CD4-positive, alpha-beta memory T cell (primary cell): ENCODE measurements around the gene MYH4. TPM values are rescaled to one million over a fixed set of nuclear protein-coding genes. Genes with fewer than 3 reads are reported as not detected.

Source experiments
- CTCF ChIA-PET: fragments of 350-600 bp; sonication (Branson Sonifier 250); formaldehyde crosslinking; loops from one replicate; lab custom pipeline; 2021; ENCODE audit warnings: inconsistent platforms; ENCODE audit not compliant: partially characterized antibody; lab: Charles Lee
- POLR2A ChIA-PET: fragments of 350-600 bp; sonication (Branson Sonifier 250); formaldehyde crosslinking; loops from one replicate; lab custom pipeline; 2021; ENCODE audit not compliant: partially characterized antibody; lab: Charles Lee
- DNase-seq, 5 donors: peaks; one replicate each; pipeline versions ENCODE4 v3.0.0 to v3.0.0-alpha.2; 2020 to 2022; ENCODE audit warnings: mixed read lengths in 1 of 5
- H3K27ac ChIP-seq: one replicate; pipeline ENCODE4 v1.7.0; 2013; ENCODE audit warnings: low read depth, low read length
- H3K27me3 ChIP-seq: 2 replicates; pipeline ENCODE4 v1.7.0; 2013; ENCODE audit warnings: mild to moderate bottlenecking, low read length, moderate library complexity; ENCODE audit not compliant: insufficient read depth
- H3K36me3 ChIP-seq: 2 replicates; pipeline ENCODE4 v1.7.0; 2013; ENCODE audit warnings: mild to moderate bottlenecking, low read length, moderate library complexity; ENCODE audit not compliant: insufficient read depth
- H3K4me1 ChIP-seq: 2 replicates; pipeline ENCODE4 v1.7.0; 2013; ENCODE audit warnings: mild to moderate bottlenecking, low read length, moderate library complexity; ENCODE audit not compliant: insufficient read depth
- H3K4me3 ChIP-seq, 2 donors: one replicate each; pipeline ENCODE4 v1.7.0; 2013; ENCODE audit warnings: low read length in 2 of 2, mild to moderate bottlenecking in 1 of 2
- H3K9me3 ChIP-seq, 2 donors: one replicate each; pipeline ENCODE4 v1.7.0; 2013; ENCODE audit warnings: low read length in 2 of 2, control low read depth in 1 of 2; ENCODE audit not compliant: control insufficient read depth in 1 of 2
- H3K27ac Mint-ChIP-seq, 7 donors: one replicate each; pipeline ENCODE4 v1.8.0; 2020 to 2021; ENCODE audit warnings: mixed read lengths in 7 of 7, mild to moderate bottlenecking in 6 of 7, inconsistent platforms in 3 of 7, moderate library complexity in 3 of 7
- H3K27me3 Mint-ChIP-seq, 2 donors: one replicate each; pipeline ENCODE4 v1.8.0; 2020 to 2021; ENCODE audit warnings: mixed read lengths in 2 of 2
- H3K36me3 Mint-ChIP-seq, 2 donors: one replicate each; pipeline ENCODE4 v1.8.0; 2020 to 2021; ENCODE audit warnings: mixed read lengths in 2 of 2, inconsistent platforms in 1 of 2, mild to moderate bottlenecking in 1 of 2
- H3K4me1 Mint-ChIP-seq, 4 donors: one replicate each; pipeline ENCODE4 v1.8.0; 2020 to 2021; ENCODE audit warnings: mixed read lengths in 4 of 4, mild to moderate bottlenecking in 1 of 4
- H3K4me3 Mint-ChIP-seq, 8 donors: one replicate each; pipeline ENCODE4 v1.8.0; 2020 to 2021; ENCODE audit warnings: mixed read lengths in 8 of 8, mild to moderate bottlenecking in 7 of 8, moderate library complexity in 6 of 8, inconsistent platforms in 3 of 8
- H3K9me3 Mint-ChIP-seq, 8 donors: one replicate each; pipeline ENCODE4 v1.8.0; 2020 to 2021; ENCODE audit warnings: mixed read lengths in 8 of 8, mild to moderate bottlenecking in 5 of 8, inconsistent platforms in 3 of 8, moderate library complexity in 1 of 8
- intact Hi-C: fragments of 100-400 bp; cut with micrococcal nuclease; formaldehyde crosslinking; loops from one replicate; pipeline ENCODE4 v1.15.1; 2023
- polyA plus RNA-seq, 2 donors: library from polyadenylated mRNA; unstranded; fragments of 300-500 nt; fragmentation: Illumina TruSeq; gene quantifications; one replicate each; pipeline ENCODE4 v1.2.3, GENCODE V29; 2021
- total RNA-seq, 2 experiments: library from RNA; stranded (reverse); gene quantifications; one replicate each; pipeline ENCODE4 v1.2.3, GENCODE V29; 2021

MYH4 gene
- total and polyA plus RNA-seq, 4 experiments from 2014 or later = not detected

DNA sequence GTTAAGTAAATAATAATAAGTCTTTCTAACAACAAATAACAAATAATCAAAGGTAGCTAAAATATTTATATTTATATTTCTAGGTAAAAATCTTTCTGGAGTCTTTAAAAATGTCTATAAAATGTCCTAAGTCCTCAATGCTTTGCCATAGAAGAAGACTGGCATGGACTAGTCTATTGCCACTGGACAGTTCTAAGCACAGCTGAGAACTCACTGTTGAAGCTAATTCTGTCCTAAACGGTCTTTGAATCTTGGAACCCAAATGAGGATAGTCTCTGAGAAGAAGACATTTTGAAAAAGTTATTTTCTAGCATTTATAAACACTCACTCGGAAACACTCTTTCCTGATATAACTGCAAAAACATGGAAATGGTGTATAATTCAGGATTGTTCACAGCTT is 48.1 kb downstream of the MYH4 start:
- Mint-ChIP-seq H3K4me3 (no peak overlapping the region), H3K9me3 (peaks cover 0 to 3% (median 0%) of the 10 kb centered on the region in 8 donors), H3K36me3 (no peaks in the 10 kb centered on the region), H3K4me1 (no peaks in the 10 kb centered on the region), H3K27ac (no peak overlapping the region), H3K27me3 (peaks cover 0 to 2% of the 10 kb centered on the region in 2 donors)
- intact Hi-C loops = no loop called here
- Histone ChIP-seq H3K27ac (no peak overlapping the region), H3K4me3 (no peak overlapping the region), H3K9me3 (no peaks in the 10 kb centered on the region), H3K36me3 (no peaks in the 10 kb centered on the region), H3K27me3 (no peaks in the 10 kb centered on the region), H3K4me1 (no peaks in the 10 kb centered on the region)
- CTCF ChIA-PET = interaction anchor here (0.7 kb wide), 1 partner anchor 17 kb away, joined by 3 read pairs; no protein-coding TSS in a partner anchor
- DNase-seq = no peak
- POLR2A ChIA-PET = no interaction called here

- Mint-ChIP-seq H3K27me3 (peaks cover 2 to 3% of the 10 kb centered on the region in 2 donors), H3K9me3 (peaks cover 0 to 3% (median 0%) of the 10 kb centered on the region in 8 donors), H3K27ac (no peak overlapping the region), H3K4me1 (no peaks in the 10 kb centered on the region), H3K4me3 (no peak overlapping the region), H3K36me3 (no peaks in the 10 kb centered on the region)
- Histone ChIP-seq H3K27ac (no peak overlapping the region), H3K9me3 (no peaks in the 10 kb centered on the region), H3K36me3 (no peaks in the 10 kb centered on the region), H3K27me3 (no peaks in the 10 kb centered on the region), H3K4me1 (no peaks in the 10 kb centered on the region), H3K4me3 (no peak overlapping the region)
- DNase-seq = no peak
- ChIA-PET POLR2A (no interaction called here), CTCF (no interaction called here)
- intact Hi-C loops = no loop called here
These were observed 48.5 kb downstream of the MYH4 start for GRCh38 chr17:10420811-10421210.

DNA sequence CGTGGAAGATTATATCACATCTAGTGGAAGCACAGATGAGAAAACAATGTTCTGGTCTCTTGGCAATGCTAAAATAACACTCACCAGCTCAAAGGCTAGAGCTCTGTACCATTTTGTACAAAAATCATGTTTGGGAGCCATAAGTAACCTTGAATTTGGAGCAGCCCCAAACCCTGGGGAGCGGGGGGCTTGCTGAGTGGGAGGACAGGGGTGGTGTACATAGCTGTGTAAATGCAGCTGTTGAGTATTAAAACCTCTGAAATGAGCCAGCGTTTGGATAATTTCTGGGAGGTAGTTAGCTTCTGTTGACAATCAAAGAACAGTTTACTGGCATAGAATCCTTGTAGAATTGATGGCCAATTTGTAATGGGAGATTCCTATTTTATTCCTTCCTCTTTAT is 51.9 kb downstream of the MYH4 start:
- Mint-ChIP-seq H3K4me3 (no peak overlapping the region), H3K4me1 (no peaks in the 10 kb centered on the region), H3K27ac (no peak overlapping the region), H3K27me3 (peaks cover 3 to 5% of the 10 kb centered on the region in 2 donors), H3K36me3 (no peaks in the 10 kb centered on the region), H3K9me3 (no peaks in the 10 kb centered on the region)
- no peak overlapping the region for H3K27ac ChIP-seq
- intact Hi-C loops = no loop called here
- no peak overlapping the region for H3K4me3 ChIP-seq
- no peak for DNase-seq
- no peaks in the 10 kb centered on the region for H3K27me3 ChIP-seq
- CTCF ChIA-PET = no interaction called here
- POLR2A ChIA-PET = no interaction called here
- H3K9me3 ChIP-seq = no peaks in the 10 kb centered on the region
- H3K4me1 ChIP-seq = no peaks in the 10 kb centered on the region
- no peaks in the 10 kb centered on the region for H3K36me3 ChIP-seq

DNA sequence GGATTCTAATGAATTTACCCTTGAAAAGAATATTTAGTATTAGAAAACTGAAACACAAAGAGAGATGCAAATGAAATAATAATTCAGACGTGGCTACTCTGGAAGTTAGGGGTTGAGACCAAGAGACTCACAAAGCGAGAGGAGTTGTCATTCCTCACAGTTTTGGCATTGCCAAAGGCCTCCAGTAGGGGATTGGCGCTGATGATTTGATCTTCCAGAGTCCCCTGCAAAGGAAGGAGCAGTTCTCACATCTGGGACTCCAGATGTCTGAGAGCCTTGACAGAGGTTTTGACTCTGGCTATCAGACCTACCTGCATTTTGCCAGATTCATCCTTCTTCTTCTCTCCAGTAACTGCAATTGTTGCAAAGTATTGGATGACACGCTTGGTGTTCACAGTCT is 54.2 kb downstream of the MYH4 start:
- intact Hi-C loops = no loop called here
- H3K27ac Mint-ChIP-seq = no peak overlapping the region
- CTCF ChIA-PET = no interaction called here
- no peak overlapping the region for H3K4me3 ChIP-seq
- H3K4me1 Mint-ChIP-seq = no peaks in the 10 kb centered on the region
- H3K36me3 ChIP-seq = no peaks in the 10 kb centered on the region
- POLR2A ChIA-PET = no interaction called here
- no peak overlapping the region for H3K27ac ChIP-seq
- H3K9me3 ChIP-seq = no peaks in the 10 kb centered on the region
- H3K9me3 Mint-ChIP-seq = no peaks in the 10 kb centered on the region
- no peaks in the 10 kb centered on the region for H3K36me3 Mint-ChIP-seq
- H3K4me3 Mint-ChIP-seq = no peak overlapping the region
- H3K27me3 ChIP-seq = no peaks in the 10 kb centered on the region
- no peaks in the 10 kb centered on the region for H3K4me1 ChIP-seq
- H3K27me3 Mint-ChIP-seq = peaks cover 3 to 5% of the 10 kb centered on the region in 2 donors
- no peak for DNase-seq

GRCh38 chr17:10403589-10403988 is 65.8 kb downstream of the MYH4 start:
- no peak overlapping the region for H3K27ac Mint-ChIP-seq
- CTCF ChIA-PET = interaction anchor here (1.2 kb wide), 1 partner anchor 18 kb away, joined by 3 read pairs; no protein-coding TSS in a partner anchor
- no peaks in the 10 kb centered on the region for H3K4me1 ChIP-seq
- DNase-seq = no peak
- POLR2A ChIA-PET = no interaction called here
- H3K27me3 Mint-ChIP-seq = peaks cover 2 to 6% of the 10 kb centered on the region in 2 donors
- H3K4me3 ChIP-seq = no peak overlapping the region
- H3K36me3 Mint-ChIP-seq = no peaks in the 10 kb centered on the region
- H3K4me3 Mint-ChIP-seq = no peak overlapping the region
- intact Hi-C loops = no loop called here
- no peaks in the 10 kb centered on the region for H3K36me3 ChIP-seq
- no peaks in the 10 kb centered on the region for H3K9me3 ChIP-seq
- no peaks in the 10 kb centered on the region for H3K4me1 Mint-ChIP-seq
- no peaks in the 10 kb centered on the region for H3K27me3 ChIP-seq
- H3K9me3 Mint-ChIP-seq = peaks cover 0 to 4% (median 0%) of the 10 kb centered on the region in 8 donors
- H3K27ac ChIP-seq = no peak overlapping the region

DNA sequence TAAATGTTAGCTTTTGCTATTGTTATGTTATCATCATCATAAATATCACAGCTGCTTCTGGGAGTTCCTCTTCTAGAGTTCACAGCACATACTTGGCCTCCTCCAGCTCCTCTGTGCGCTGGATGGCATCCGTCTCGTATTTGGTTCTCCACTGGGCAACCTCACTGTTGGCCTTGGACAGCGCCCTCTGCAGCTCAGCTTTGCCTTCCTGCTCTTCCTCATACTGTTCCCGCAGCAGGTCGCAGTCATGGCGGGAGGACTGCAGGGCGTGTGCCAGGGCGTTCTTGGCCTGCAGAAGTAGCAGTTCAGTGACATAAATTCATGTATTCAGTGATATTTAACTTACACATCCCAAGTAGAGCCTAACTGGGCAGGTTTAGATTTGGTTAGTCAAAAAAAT is 71.0 kb downstream of the MYH4 start:
- ChIA-PET CTCF (no interaction called here), POLR2A (no interaction called here)
- H3K9me3 ChIP-seq = no peaks in the 10 kb centered on the region
- Mint-ChIP-seq H3K4me3 (no peak overlapping the region), H3K27ac (no peak overlapping the region), H3K36me3 (no peaks in the 10 kb centered on the region), H3K9me3 (peaks cover 0 to 4% (median 0%) of the 10 kb centered on the region in 8 donors), H3K4me1 (no peaks in the 10 kb centered on the region), H3K27me3 (peaks cover 2 to 8% of the 10 kb centered on the region in 2 donors)
- intact Hi-C loops = no loop called here
- H3K36me3 ChIP-seq = no peaks in the 10 kb centered on the region
- H3K4me1 ChIP-seq = no peaks in the 10 kb centered on the region
- no peak overlapping the region for H3K27ac ChIP-seq
- H3K27me3 ChIP-seq = no peaks in the 10 kb centered on the region
- DNase-seq = no peak
- H3K4me3 ChIP-seq = no peak overlapping the region

DNA sequence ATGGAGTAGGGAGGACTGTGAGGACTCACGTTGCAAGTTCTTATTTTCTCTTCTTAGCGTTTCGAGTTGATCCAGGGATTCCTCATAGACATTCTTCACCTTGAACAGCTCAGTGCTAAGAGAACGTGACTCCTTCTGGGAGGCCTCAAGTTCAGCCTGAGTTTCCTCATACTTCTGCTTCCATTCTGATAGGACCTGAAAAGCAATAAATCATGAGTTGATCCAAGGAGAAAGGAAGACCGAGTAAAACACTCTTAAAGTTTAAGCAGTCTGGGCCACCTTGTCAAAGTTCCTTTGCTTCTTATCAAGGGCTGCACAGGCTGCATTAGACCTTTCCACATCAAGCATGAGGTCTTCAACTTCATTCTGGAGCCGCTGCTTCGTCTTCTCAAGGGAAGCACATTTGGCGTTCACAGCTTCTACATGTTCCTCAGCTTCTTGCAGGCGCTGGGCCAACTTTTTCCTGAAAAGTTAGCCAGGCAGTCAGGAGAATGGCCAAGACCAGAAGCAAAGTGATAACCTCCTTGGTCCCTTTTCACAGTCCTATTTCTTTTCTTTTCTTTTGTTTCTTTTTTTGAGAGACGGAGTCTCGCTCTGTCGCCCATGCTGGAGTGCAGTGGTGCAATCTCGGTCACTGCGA is 72.7 kb downstream of the MYH4 start:
- ChIA-PET POLR2A (no interaction called here), CTCF (no interaction called here)
- Histone ChIP-seq H3K4me1 (no peaks in the 10 kb centered on the region), H3K27me3 (no peaks in the 10 kb centered on the region), H3K36me3 (no peaks in the 10 kb centered on the region), H3K9me3 (no peaks in the 10 kb centered on the region), H3K27ac (no peak overlapping the region), H3K4me3 (no peak overlapping the region)
- no peak overlapping the region for H3K4me3 Mint-ChIP-seq
- peaks cover 0 to 8% of the 10 kb centered on the region in 2 donors for H3K27me3 Mint-ChIP-seq
- H3K27ac Mint-ChIP-seq = peak overlapping the region in 1 of 7 donors; percentile 17
- DNase-seq = no peak
- peaks cover 0 to 4% (median 0%) of the 10 kb centered on the region in 8 donors for H3K9me3 Mint-ChIP-seq
- H3K36me3 Mint-ChIP-seq = no peaks in the 10 kb centered on the region
- H3K4me1 Mint-ChIP-seq = no peaks in the 10 kb centered on the region
- intact Hi-C loops = no loop called here
